ENCODE measurements around the gene TTLL4. TPM values are rescaled to one million over a fixed set of nuclear protein-coding genes. Genes with fewer than 3 reads are reported as not detected.
"Not testable (repeated sequence)": the region's sequence is repeated elsewhere in the genome, so short reads cannot be mapped to it uniquely, and the experiment has no call there.

The TTLL4 gene
- total and polyA plus RNA-seq, 5 donors: 5.4 to 15.8 (median 8.1) TPM

GRCh38 chr2:218687400-218688060 lies 23.1 kb upstream of the TTLL4 start:
- ATAC-seq (peak; percentile 87 to 93), DNase-seq (peak in 1 of 3 donors; percentile 37)
- intact Hi-C loops (cut with DNase I); H3K4me3 ChIP-seq (ENCODE audit: low read length); H3K27me3 ChIP-seq (ENCODE audit: control insufficient read depth, insufficient read depth); H3K4me1 ChIP-seq (ENCODE audit: control insufficient read depth, insufficient read depth, low read length); H3K27ac ChIP-seq (ENCODE audit: low read length); H3K9me3 ChIP-seq (ENCODE audit: control insufficient read depth, low read length): not testable (repeated sequence)
- WGBS: 22% methylated on average over 5 of the region's 5 CpGs

GRCh38 chr2:218691234-218691633 lies 19.4 kb upstream of the TTLL4 start:
- Histone ChIP-seq H3K4me1 (ENCODE audit: control insufficient read depth, insufficient read depth, low read length) (no peaks in the 10 kb centered on the region), H3K9me3 (ENCODE audit: control insufficient read depth, low read length) (no peaks in the 10 kb centered on the region), H3K4me3 (ENCODE audit: low read length) (no peak overlapping the region), H3K27me3 (ENCODE audit: control insufficient read depth, insufficient read depth) (no peaks in the 10 kb centered on the region), H3K27ac (ENCODE audit: low read length) (no peak overlapping the region)
- ATAC-seq: no peak
- intact Hi-C loops (cut with DNase I): no loop called here
- DNase-seq: no peak

- Histone ChIP-seq H3K27ac (ENCODE audit: low read length) (no peak overlapping the region), H3K27me3 (ENCODE audit: control insufficient read depth, insufficient read depth) (no peaks in the 10 kb centered on the region), H3K4me3 (ENCODE audit: low read length) (no peak overlapping the region), H3K9me3 (ENCODE audit: control insufficient read depth, low read length) (no peaks in the 10 kb centered on the region), H3K4me1 (ENCODE audit: control insufficient read depth, insufficient read depth, low read length) (no peaks in the 10 kb centered on the region)
- intact Hi-C loops (cut with DNase I): no loop called here
- 90% methylated on average over 3 of the region's 3 CpGs for WGBS
- DNase-seq (no peak), ATAC-seq (no peak)
These were observed 16.1 kb upstream of the TTLL4 start for GRCh38 chr2:218694405-218695145.

- 94% methylated on average over 8 of the region's 8 CpGs for WGBS
- H3K4me3 ChIP-seq (ENCODE audit: low read length): no peak overlapping the region
- ATAC-seq (no peak), DNase-seq (no peak)
- H3K27ac ChIP-seq (ENCODE audit: low read length): no peak overlapping the region
- intact Hi-C loops (cut with DNase I): no loop called here
- H3K9me3 ChIP-seq (ENCODE audit: control insufficient read depth, low read length): no peaks in the 10 kb centered on the region
- H3K4me1 ChIP-seq (ENCODE audit: control insufficient read depth, insufficient read depth, low read length): no peaks in the 10 kb centered on the region
- H3K27me3 ChIP-seq (ENCODE audit: control insufficient read depth, insufficient read depth): no peaks in the 10 kb centered on the region
These were observed 11.8 kb upstream of the TTLL4 start for GRCh38 chr2:218698885-218699284.

GRCh38 chr2:218701806-218702205 lies 8.8 kb upstream of the TTLL4 start:
- no peaks in the 10 kb centered on the region for H3K27me3 ChIP-seq (ENCODE audit: control insufficient read depth, insufficient read depth)
- no peak for DNase-seq
- intact Hi-C loops (cut with DNase I): no loop called here
- no peaks in the 10 kb centered on the region for H3K9me3 ChIP-seq (ENCODE audit: control insufficient read depth, low read length)
- H3K4me3 ChIP-seq (ENCODE audit: low read length): no peak overlapping the region
- 88% methylated on average over 2 of the region's 2 CpGs for WGBS
- H3K27ac ChIP-seq (ENCODE audit: low read length): no peak overlapping the region
- ATAC-seq: no peak
- H3K4me1 ChIP-seq (ENCODE audit: control insufficient read depth, insufficient read depth, low read length): no peaks in the 10 kb centered on the region

- 74% methylated on average over 4 of the region's 4 CpGs for WGBS
- intact Hi-C loops (cut with DNase I): no loop called here
- Histone ChIP-seq H3K27me3 (ENCODE audit: control insufficient read depth, insufficient read depth) (no peaks in the 10 kb centered on the region), H3K27ac (ENCODE audit: low read length) (no peak overlapping the region), H3K9me3 (ENCODE audit: control insufficient read depth, low read length) (no peaks in the 10 kb centered on the region), H3K4me3 (ENCODE audit: low read length) (no peak overlapping the region), H3K4me1 (ENCODE audit: control insufficient read depth, insufficient read depth, low read length) (no peaks in the 10 kb centered on the region)
- ATAC-seq: no peak
- no peak for DNase-seq
These were observed 7.3 kb upstream of the TTLL4 start for GRCh38 chr2:218703341-218703740.

GRCh38 chr2:218708086-218708485 lies 2.5 kb upstream of the TTLL4 start:
- ATAC-seq (no peak), DNase-seq (no peak)
- Histone ChIP-seq H3K27me3 (ENCODE audit: control insufficient read depth, insufficient read depth) (no peaks in the 10 kb centered on the region), H3K4me1 (ENCODE audit: control insufficient read depth, insufficient read depth, low read length) (no peaks in the 10 kb centered on the region), H3K4me3 (ENCODE audit: low read length) (no peak overlapping the region), H3K9me3 (ENCODE audit: control insufficient read depth, low read length) (no peaks in the 10 kb centered on the region), H3K27ac (ENCODE audit: low read length) (no peak overlapping the region)
- intact Hi-C loops (cut with DNase I): no loop called here
- 90% methylated on average over 4 of the region's 4 CpGs for WGBS

GRCh38 chr2:218709908-218710307 lies 727 bp upstream of the TTLL4 start:
- ATAC-seq: no peak
- H3K27ac ChIP-seq (ENCODE audit: low read length): no peak overlapping the region
- DNase-seq: no peak
- 67% methylated on average over 8 of the region's 8 CpGs for WGBS
- H3K9me3 ChIP-seq (ENCODE audit: control insufficient read depth, low read length): no peaks in the 10 kb centered on the region
- H3K4me1 ChIP-seq (ENCODE audit: control insufficient read depth, insufficient read depth, low read length): no peaks in the 10 kb centered on the region
- H3K4me3 ChIP-seq (ENCODE audit: low read length): peak overlapping the region; percentile 29
- H3K27me3 ChIP-seq (ENCODE audit: control insufficient read depth, insufficient read depth): no peaks in the 10 kb centered on the region
- intact Hi-C loops (cut with DNase I): loop anchor here in 3 of 4 donors (10.0 kb wide), 3 partner anchors 125 to 145 kb away; partner anchors contain the start of genes PRKAG3 (in 1 of the 3) and WNT6 (in 1 of the 3)

GRCh38 chr2:218710334-218710686 lies 325 bp upstream of the TTLL4 start:
- 37% methylated on average over 14 of the region's 14 CpGs for WGBS
- peak in 1 of 2 donors; percentile 10 for ATAC-seq

GRCh38 chr2:218711550-218711929 lies 905 bp downstream of the TTLL4 start:
- H3K4me1 ChIP-seq (ENCODE audit: control insufficient read depth, insufficient read depth, low read length): no peaks in the 10 kb centered on the region
- DNase-seq: no peak
- H3K4me3 ChIP-seq (ENCODE audit: low read length): peak overlapping the region; percentile 76
- no peak for ATAC-seq
- 12% methylated on average over 5 of the region's 5 CpGs for WGBS
- no peaks in the 10 kb centered on the region for H3K9me3 ChIP-seq (ENCODE audit: control insufficient read depth, low read length)
- H3K27me3 ChIP-seq (ENCODE audit: control insufficient read depth, insufficient read depth): no peaks in the 10 kb centered on the region
- H3K27ac ChIP-seq (ENCODE audit: low read length): no peak overlapping the region
- intact Hi-C loops (cut with DNase I): loop anchor here in 3 of 4 donors (10.0 kb wide), 3 partner anchors 123 to 143 kb away; partner anchors contain the start of genes PRKAG3 (in 1 of the 3) and WNT6 (in 1 of the 3)

More at GRCh38 chr2:218710334-218710686, 325 bp upstream of the TTLL4 start:
- Histone ChIP-seq H3K9me3 (ENCODE audit: control insufficient read depth, low read length) (no peaks in the 10 kb centered on the region), H3K4me1 (ENCODE audit: control insufficient read depth, insufficient read depth, low read length) (no peaks in the 10 kb centered on the region), H3K27me3 (ENCODE audit: control insufficient read depth, insufficient read depth) (no peaks in the 10 kb centered on the region), H3K27ac (ENCODE audit: low read length) (no peak overlapping the region), H3K4me3 (ENCODE audit: low read length) (peak overlapping the region; percentile 29)
- DNase-seq: no peak
- intact Hi-C loops (cut with DNase I): loop anchor here in 3 of 4 donors (10.0 kb wide), 3 partner anchors 124 to 144 kb away; partner anchors contain the start of genes PRKAG3 (in 1 of the 3) and WNT6 (in 1 of the 3)

- DNase-seq: no peak
- intact Hi-C loops (cut with DNase I): loop anchor here in 3 of 4 donors (10.0 kb wide), 3 partner anchors 121 to 141 kb away; partner anchors contain the start of genes PRKAG3 (in 1 of the 3) and WNT6 (in 1 of the 3)
- H3K4me3 ChIP-seq (ENCODE audit: low read length): no peak overlapping the region
- no peaks in the 10 kb centered on the region for H3K9me3 ChIP-seq (ENCODE audit: control insufficient read depth, low read length)
- H3K4me1 ChIP-seq (ENCODE audit: control insufficient read depth, insufficient read depth, low read length): no peaks in the 10 kb centered on the region
- WGBS: 93% methylated on average over 2 of the region's 2 CpGs
- no peak for ATAC-seq
- H3K27ac ChIP-seq (ENCODE audit: low read length): no peak overlapping the region
- H3K27me3 ChIP-seq (ENCODE audit: control insufficient read depth, insufficient read depth): no peaks in the 10 kb centered on the region
These were observed 3.3 kb downstream of the TTLL4 start for GRCh38 chr2:218713922-218714321.

Measured in right cardiac atrium (tissue), 5 donors.